ENCODE results near the gene TMEM59.

DNA sequence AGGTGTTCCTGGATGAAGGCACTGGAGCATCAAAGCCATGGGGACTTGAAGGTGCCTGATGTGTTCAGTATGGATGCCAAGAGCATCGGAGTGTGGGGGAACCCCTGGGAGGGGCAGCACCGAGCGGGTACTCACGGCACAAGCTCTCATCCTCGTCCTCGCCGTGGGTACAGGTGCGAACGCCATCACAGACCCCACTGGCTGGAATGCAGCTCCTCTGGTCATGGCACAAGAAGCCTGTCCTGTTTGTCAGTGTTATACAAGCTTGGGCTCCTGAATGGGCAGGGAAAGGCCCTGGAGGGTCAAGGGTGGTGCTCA, 41.0 kb downstream of the TMEM59 start:
- TF ChIP-seq YY1 (IDR thresholded peaks at IDR 0.05; ENCODE audit: low read depth) (no peak), EGR1 (IDR thresholded peaks at IDR 0.05) (no peak), RAD21 (IDR thresholded peaks at IDR 0.05; ENCODE audit: low read depth) (no peak), TCF12 (IDR thresholded peaks at IDR 0.05; ENCODE audit: low read depth) (no peak), REST (IDR thresholded peaks at IDR 0.05; ENCODE audit: low read depth) (no peak), TAF1 (IDR thresholded peaks at IDR 0.05; ENCODE audit: low read depth) (no peak), EP300 (IDR thresholded peaks at IDR 0.05; ENCODE audit: borderline replicate concordance) (no peak), ZBTB7A (IDR thresholded peaks at IDR 0.05; ENCODE audit: low read depth) (no peak), CEBPB (IDR thresholded peaks at IDR 0.05) (no peak), FOXM1 (IDR thresholded peaks at IDR 0.05; ENCODE audit: borderline replicate concordance, low read depth) (no peak), NFIC (IDR thresholded peaks at IDR 0.05) (no peak)
- TF ChIP-seq, protein P1, sequence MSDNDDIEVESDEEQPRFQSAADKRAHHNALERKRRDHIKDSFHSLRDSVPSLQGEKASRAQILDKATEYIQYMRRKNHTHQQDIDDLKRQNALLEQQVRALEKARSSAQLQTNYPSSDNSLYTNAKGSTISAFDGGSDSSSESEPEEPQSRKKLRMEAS (IDR thresholded peaks at IDR 0.05), result no peak
- TF ChIP-seq, protein P2, sequence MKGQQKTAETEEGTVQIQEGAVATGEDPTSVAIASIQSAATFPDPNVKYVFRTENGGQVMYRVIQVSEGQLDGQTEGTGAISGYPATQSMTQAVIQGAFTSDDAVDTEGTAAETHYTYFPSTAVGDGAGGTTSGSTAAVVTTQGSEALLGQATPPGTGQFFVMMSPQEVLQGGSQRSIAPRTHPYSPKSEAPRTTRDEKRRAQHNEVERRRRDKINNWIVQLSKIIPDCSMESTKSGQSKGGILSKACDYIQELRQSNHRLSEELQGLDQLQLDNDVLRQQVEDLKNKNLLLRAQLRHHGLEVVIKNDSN (IDR thresholded peaks at IDR 0.05), result no peak
